ENCODE measurements around the gene NQO2.
"Not testable (repeated sequence)": the region's sequence is repeated elsewhere in the genome, so short reads cannot be mapped to it uniquely, and the experiment has no call there.

The NQO2 gene

DNA sequence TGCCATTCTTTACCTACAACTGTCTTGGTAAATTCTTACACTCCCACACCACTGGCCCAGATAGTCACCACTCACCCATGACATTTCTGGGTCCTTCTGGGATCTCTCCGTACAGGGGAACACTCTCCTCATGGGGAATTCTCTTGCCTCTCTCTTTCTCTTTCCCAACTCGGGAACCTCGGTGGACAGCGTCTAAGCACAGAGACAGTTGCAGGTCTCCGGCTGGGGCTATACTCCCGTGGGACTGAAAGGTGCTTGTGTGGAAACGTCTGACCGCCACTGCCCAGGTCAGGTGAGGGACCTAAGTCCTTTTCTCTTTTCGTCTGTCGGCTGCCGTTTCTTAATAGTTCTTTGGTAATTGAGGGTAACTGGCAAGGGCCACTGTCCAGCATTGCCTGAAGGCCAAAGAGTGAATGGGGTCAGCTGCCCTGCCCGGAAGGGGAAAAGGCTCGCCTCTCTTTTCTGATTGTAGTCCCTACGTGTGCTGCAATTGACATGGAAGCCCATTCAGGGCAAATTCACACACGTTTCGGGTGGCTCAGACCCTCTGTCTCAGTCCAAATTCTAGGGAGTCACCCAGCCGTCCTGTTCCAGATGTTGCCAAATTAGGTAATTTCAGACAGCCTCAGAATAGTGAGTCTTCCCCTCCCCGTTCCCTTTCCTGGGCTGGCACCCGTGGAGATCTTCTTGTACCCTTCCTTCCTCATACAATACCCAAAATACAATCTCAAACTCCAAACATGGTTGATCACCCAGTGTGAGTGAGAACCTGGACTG lies 37.4 kb downstream of the NQO2 start:
- DNase-seq (ENCODE audit: low read depth in 1 of 2, low spot score in 1 of 2), result no peak

DNA sequence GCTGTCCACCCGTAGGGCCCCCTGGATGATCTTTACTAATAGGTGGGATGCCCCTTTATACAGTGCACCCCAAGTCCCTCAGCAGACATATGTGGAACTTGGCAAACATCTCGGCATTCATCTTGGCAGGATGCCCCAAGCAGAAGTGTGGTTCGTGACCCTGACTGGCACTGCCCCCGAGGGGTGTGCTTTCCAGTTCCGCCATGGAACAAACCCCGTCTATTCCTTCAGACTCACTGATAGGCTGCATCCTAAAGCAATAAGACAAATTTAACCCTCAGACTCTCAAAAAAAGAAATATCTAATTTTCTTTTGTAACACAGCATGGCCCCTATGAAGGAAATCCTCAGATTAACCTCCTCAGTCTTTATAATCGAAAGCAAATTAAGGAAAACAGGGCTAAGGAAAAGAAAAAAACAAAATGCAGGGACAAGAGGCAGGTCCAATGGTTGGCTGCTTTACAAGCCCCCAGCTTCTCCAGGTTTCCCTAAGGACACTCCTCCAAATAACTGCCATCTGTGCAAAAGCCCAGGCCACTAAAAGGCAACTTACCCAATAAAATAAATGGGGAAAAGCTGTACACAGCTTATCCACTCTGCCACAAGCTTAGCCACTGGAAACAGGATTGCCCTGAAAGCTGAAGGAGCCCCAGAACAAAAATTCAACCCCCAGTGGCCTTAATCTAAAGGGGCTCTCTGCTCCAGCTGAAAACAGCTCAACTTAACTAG lies 38.1 kb downstream of the NQO2 start:
- no peak for DNase-seq (ENCODE audit: low read depth in 1 of 2, low spot score in 1 of 2)

DNA sequence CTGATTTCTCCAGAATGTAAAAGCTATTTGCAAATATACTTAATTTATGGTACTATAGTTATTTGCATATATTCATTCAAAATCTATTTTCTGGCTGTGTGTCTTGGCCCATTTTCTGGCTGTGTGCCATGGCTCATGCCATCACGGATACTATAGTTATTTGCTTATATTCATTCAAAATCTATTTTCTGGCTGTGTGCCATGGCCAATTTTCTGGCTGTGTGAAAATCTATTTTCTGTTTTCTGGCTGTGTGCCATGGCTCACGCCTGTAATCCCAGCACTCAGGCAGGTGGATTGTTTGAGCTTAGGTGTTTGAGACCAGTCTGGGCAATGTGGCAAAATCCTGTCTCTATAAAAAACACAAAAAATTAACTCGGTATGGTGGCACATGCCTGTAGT lies 39.7 kb downstream of the NQO2 start:
- DNase-seq (ENCODE audit: low read depth in 1 of 2, low spot score in 1 of 2), result no peak

DNA sequence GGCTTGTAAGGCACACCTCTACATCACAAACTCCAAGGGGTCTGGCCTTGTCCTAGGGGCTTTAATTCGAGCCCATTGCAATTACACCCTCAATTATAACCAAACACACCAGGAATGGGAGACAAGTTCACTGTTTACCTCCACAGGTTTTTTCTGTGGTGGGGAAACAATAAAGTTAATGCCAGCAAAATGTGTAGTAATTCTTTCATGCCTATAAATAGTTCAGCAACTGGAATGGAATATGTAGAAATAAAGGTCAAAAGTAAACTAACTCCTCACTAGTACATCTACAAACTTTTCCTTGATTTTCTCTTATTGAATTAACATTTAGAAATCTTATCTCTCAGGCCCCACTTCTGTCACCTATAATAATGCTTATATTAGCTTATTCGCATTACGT lies 41.5 kb downstream of the NQO2 start:
- no peak for DNase-seq (ENCODE audit: low read depth in 1 of 2, low spot score in 1 of 2)

DNA sequence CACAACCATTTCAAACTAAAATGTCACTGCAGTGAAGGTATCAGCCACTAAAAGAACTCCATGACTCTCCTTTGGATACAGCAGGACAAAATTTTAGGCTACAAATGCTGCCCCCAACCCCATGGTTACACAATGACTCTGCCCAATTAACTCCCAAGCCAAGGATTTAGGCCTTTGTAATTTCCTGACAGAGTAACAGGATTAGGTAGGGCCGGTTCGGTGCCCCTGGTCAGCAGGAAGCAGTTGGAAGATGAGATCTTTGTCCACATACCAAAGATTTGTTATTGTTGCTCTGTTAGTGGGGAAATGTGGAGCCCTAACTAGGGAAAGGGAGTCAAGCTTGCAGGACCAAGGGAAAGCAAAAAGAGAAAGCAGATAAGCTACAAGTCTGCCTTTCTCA lies 41.9 kb downstream of the NQO2 start:
- DNase-seq (ENCODE audit: low read depth in 1 of 2, low spot score in 1 of 2), result no peak

DNA sequence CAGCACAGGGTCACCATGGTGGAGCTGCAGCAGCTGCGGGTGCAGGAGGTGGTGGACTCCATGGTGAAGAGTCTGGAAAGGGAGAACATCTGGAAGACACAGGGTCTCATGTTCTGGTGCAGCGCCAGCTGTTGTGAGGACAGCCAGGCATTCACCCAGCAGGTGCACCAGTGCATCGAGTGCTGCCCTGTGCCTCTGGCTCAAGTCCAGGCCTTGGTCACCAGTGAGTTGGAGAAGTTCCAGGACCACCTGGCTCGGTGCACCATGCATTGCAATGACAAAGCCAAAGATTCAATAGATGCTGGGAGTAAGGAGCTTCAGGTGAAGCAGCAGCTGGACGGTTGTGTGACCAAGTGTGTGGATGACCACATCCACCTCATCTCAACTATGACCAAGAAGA lies 45.7 kb downstream of the NQO2 start:
- no peak for DNase-seq (ENCODE audit: low read depth in 1 of 2, low spot score in 1 of 2)

DNA sequence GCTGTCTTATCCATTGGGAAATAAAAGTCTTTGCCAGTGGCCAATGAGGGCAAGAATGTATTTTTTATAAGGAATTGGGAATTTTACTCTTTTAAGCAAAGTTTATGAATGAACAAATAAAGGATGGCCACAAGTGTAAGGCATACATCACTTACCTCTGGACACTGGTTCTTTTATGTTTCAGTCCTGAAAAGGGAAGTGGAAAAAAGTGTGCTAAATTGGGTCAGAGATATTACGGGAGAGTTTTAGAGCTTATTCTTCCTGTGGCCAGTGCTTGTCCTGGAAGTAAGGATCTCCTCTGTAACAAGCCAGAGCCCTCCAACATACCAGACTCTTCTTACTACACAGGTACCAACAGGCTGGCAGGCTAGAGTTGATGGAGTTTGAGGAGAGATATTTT lies 46.1 kb downstream of the NQO2 start:
- DNase-seq (ENCODE audit: low read depth in 1 of 2, low spot score in 1 of 2), result no peak

DNA sequence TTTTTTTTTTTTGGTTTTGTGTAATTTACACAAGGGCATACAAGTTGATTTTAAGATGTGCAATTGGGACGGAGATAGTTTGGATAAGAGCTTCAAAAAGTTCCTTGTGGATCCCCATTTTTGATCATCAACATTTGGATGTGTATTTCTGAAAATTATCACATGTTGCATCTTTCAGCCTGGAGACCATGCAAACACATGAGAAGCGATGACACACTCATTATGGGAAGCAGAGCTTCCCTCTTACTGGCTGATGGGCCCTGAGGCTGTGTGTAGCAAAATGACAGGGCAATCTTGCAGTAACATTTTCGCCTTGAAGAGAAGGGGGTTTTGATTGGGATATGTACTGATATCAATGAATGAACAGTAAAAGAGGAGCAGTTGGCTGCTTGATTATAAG lies 46.6 kb downstream of the NQO2 start:
- DNase-seq (ENCODE audit: low read depth in 1 of 2, low spot score in 1 of 2), result no peak

DNA sequence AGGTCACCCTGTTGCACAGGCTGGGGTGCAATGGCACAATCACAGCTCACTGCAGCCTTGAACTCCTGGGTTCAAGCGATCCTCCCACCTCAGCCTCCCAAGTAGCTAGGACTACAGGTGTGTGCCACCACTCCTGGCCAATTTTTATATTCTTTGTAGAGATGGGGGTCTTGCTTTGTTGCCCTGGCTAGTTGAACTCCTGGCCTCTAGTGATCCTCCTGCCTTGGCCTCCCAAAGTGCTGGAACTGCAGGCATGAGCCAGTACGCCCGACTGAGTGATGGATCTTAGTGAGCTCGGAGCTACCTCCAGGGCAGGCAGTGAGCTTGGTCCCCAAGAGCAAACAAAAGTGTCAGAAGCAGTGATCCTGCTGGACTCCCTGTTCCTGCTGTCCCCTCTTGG lies 48.3 kb downstream of the NQO2 start:
- DNase-seq (ENCODE audit: low read depth in 1 of 2, low spot score in 1 of 2), result not testable (repeated sequence)

DNA sequence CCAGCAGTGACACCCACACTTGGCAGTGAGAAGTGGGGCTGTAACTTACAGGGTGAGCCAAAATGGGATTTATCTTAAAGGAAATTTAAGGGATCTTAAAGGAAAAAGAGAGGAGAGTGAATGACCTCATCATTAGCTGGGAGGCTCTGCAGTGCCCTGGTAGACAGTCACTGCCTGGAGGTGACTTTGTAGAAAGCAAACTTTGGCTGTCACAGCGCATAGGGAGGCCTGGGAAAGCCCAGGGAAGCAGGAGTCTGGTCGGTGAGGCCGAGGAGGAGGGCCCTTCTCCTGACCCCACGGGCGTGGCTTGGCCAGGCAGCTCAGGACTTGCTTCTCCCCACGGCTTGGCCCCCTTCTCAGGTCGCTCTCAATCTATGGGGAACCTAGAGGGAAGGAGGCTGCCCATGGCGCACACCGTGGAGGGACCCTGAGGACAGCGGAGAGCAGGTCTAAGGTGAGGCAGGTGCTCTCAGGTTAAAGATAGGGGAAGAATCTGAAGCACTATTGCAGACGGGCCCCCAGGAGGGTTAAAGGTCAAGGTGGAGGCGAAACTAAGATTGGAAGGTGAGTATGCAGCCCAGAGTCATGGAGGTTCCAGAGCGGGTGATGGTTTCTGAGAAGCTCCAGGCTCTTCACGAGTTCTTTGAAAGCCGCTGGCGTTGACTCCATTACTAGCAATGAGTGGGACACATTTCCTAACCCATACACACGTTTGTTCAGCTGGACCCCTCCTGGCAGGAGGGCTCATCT lies 53.0 kb downstream of the NQO2 start:
- DNase-seq (ENCODE audit: low read depth in 1 of 2, low spot score in 1 of 2), result no peak

DNA sequence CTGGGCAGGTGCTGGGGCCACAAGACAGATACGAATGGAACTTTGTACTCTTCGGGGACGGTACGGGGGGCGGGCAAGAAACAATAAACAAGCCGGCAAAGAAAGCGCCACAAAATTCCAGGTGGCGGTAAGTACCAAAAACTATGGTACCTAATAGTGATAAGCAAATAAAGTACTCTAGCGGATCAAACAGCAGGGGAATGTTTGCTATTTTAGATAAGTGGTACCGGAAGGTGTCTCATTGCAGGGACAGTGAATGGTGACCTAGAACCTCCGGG lies 53.5 kb downstream of the NQO2 start:
- no peak for DNase-seq (ENCODE audit: low read depth in 1 of 2, low spot score in 1 of 2)

DNA sequence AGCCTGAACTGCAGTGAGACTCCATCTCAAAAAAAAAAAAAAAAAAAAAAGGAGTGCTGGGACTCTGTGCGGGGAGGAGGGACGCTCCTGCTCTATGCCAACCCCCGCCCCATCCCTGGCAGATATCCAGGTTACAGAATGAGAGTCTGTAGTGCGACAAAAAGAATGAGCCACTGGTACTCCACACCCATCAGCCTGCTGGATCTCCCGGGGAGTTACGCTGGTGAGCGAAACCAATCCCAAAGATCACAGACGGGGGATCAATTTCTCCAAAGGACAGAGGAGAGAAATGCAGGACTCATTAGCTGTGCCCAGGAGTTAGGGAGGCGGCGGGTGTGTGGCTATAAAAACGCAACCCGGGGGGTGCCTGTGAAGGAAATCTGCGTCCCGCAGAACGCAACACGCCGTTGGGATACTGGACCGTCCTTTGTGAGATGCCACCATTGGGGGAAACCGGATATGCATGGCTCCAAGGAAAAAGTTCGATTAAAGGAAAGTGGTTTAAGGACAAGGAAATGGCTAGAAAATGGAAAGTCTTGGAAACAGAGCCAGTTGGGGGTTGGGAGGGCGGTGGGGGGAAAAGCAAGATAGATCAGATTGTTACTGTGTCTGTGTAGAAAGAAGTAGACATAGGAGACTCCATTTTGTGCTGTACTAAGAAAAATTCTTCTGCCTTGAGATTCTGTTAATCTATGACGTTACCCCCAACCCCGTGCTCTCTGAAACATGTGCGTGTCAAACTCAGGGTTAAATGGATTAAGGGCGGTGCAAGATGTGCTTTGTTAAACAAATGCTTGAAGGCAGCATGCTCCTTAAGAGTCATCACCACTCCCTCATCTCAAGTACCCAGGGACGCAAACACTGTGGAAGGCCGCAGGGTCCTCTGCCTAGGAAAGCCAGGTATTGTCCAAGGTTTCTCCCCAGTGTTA lies 54.8 kb downstream of the NQO2 start:
- not testable (repeated sequence) for DNase-seq (ENCODE audit: low read depth in 1 of 2, low spot score in 1 of 2)

DNA sequence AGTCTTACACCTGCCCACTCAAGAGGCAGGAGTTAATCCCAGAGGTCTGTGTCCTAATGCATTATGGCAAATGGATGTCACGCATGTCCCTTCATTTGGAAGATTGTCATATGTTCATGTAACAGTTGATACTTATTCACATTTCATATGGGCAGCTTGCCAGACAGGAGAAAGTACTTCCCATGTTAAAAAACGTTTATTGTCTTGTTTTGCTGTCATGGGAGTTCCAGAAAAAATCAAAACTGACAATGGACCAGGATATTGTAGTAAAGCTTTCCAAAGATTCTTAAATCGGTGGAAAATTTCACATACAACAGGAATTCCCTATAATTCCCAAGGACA lies 55.4 kb downstream of the NQO2 start:
- not testable (repeated sequence) for DNase-seq (ENCODE audit: low read depth in 1 of 2, low spot score in 1 of 2)

DNA sequence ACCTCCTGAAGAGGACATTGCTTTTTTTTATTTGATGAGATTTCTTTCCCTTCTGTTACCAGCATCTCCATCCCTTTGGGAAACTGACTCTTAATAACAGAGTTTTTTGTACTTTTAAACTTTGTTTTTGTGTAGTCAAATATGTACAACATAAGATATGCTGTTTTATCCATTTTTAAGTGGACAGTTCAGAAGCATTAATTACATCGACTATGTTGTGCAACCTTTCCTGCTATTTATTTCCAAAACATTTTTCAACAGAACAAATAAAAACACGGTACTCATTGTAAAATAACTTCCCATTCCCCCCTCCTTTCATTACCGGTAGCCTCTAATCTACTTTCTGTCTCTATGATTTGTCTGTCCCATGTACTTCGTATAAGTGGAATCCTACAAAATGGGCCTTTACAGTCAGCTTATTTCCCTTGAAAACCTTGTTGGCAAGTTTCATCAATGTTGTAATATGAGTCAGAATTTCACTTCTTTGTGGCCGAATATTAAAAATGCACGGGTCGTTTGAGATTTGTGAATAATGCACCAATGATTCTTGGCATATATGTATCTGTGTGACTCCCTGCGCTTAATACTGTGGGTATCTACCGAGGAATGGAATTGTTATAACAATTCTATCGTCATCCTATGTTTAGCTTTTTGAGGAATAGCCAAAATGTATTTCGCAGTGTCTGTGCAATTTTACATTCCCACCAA lies 57.5 kb downstream of the NQO2 start:
- DNase-seq (ENCODE audit: low read depth in 1 of 2, low spot score in 1 of 2), result no peak

DNA sequence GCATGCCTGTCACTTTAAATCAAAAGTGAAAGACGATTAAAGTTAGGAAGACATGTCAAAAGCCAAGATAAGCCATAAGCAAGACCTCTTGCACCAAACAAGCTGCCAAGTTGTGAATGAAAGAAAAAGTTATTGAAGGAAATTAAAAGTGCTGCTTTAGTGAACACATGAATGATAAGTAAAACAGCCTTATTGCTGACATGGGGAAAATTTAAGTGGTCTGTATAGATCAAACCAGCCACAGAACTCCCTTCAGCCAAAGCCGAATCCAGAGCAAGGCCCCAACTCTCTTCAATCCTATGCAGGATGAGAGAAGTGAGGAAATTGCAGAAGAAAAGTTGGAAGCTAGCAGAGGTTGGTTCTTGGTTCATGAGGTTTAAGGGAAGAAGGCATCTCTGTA lies 59.3 kb downstream of the NQO2 start:
- DNase-seq (ENCODE audit: low read depth in 1 of 2, low spot score in 1 of 2), result no peak

DNA sequence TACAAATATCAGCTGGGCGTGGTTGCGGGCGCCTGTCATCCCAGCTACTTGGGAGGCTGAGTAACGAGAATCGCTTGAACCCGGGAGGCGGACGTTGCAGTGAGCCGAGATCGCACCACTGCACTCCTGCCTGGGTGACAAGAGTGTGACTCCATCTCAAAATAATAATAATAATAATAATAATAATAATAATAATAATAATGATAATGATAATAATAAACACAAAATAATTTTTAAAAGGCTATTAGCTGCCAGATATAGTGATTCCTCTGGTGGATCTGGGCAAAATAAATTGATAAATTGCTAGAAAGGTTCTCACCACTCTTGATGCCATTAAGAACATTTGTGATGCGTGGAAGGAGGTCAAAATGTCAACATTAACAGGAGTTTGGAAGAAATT lies 60.4 kb downstream of the NQO2 start:
- DNase-seq (ENCODE audit: low read depth in 1 of 2, low spot score in 1 of 2), result not testable (repeated sequence)

DNA sequence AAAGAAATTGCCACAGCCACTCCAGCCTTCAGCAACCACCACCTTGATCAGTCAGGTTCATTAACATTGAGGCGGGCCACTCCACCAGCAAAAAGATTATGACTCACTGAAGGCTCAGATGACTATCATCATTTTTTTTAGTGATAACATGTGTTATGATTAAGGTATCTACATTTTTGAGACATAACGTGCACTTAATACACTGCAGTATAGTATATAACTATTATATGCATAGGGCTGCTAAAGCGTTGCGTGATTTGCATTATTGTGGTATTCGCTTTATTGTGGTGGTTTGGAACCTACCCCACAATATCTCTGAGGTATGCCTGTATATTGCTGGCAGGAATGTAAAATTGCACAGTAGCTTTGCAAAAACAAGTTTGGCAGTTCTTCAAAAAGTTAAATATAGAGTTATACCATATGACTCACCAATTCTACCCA lies 61.8 kb downstream of the NQO2 start:
- DNase-seq (ENCODE audit: low read depth in 1 of 2, low spot score in 1 of 2), result no peak

DNA sequence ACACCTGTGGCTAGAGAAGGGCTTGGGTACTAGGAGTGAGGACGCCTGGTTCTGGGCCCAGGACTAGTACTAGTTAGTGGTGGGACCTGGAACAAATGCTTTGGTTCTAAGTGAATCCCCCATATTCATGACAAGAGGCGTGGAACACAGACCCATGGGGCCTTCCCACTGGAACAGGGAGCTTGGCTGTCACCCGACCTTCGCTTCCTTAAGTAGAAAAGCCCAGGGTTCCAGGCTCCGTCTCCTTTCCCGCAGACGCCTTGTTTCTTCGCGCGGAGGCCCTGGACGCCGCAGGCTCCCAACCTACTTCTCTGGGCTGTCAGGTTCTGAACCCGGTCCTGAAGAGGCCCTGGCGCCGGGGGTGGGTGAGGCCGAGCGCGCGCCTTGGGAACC lies 63.6 kb downstream of the NQO2 start:
- not testable (repeated sequence) for DNase-seq (ENCODE audit: low read depth in 1 of 2, low spot score in 1 of 2)

DNA sequence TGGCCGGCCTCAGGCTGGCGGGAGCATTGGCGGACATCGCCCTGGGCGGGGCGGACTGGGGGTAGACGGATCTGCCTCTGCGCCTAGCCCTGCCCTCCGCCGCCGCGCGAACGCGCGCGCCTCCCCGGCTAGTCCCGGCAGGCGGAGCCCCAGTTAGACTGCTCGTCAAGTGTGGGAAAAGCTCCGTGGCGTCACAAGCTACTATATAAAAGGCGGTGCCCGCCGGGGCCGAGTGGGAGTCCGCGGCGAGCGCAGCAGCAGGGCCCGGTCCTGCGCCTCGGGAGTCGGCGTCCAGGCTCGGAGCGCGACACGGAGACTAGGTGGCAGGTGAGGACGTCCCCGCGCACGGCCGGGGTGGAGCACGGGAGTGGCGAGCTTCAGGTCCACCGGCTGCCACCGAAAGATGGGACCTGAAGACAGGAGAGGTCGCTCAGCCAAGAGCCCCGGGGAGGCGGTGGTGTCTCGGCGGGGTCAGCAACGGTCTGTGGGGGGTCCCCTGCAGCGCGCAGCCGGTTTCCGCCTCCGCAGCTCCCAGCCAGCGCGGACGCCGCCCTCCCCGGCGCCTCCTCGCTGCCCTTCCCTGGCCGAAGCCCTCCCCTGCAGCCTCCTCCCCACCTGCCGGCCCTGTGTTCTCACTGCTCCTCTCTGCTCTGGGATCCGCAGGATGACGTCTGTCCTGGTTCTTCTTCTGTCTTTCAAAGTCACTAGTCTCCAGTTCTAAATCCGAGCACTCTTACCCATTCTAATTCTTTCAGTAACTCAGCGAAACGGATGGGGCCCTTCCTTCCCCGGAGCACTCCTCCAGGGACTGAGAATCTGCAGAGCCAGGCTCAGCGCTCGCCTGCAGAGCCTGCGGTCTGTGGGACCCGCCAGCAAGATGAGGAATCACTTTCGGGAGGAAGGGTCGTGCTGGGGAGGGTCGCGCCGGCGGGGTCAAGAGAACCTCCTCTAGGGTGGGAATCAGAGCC lies 64.3 kb downstream of the NQO2 start:
- DNase-seq (ENCODE audit: low read depth in 1 of 2, low spot score in 1 of 2), result peak; percentile 78 to 87
